Liver (tissue), 9 donors: Measurements from ENCODE around the gene CACNG8. TPM values are rescaled to one million over a fixed set of nuclear protein-coding genes. Genes with fewer than 3 reads are reported as not detected.

Source experiments
- DNase-seq: peaks from one replicate; pipeline ENCODE4 v3.0.0-alpha.2; 2017; ENCODE audit warnings: low spot score
- H3K27ac ChIP-seq, 2 donors: one replicate each; pipeline ENCODE4 v1.7.0; 2013; ENCODE audit warnings: inconsistent platforms in 2 of 2, low read length in 2 of 2, control low read depth in 1 of 2, low read depth in 1 of 2, mild to moderate bottlenecking in 1 of 2
- H3K27me3 ChIP-seq, 4 donors: one replicate each; pipeline versions ENCODE4 v1.6.1 to v1.7.0; 2013; ENCODE audit warnings: low read length in 3 of 4, inconsistent platforms in 1 of 4, mild to moderate bottlenecking in 1 of 4, moderate library complexity in 1 of 4; ENCODE audit not compliant: control insufficient read depth in 4 of 4, insufficient read depth in 4 of 4
- H3K36me3 ChIP-seq, 4 donors: one replicate each; pipeline versions ENCODE4 v1.6.1 to v1.7.0; 2013; ENCODE audit warnings: low read length in 3 of 4, mild to moderate bottlenecking in 3 of 4, low read depth in 1 of 4, moderate library complexity in 1 of 4; ENCODE audit not compliant: control insufficient read depth in 4 of 4, insufficient read depth in 3 of 4
- H3K4me1 ChIP-seq, 4 donors: one replicate each; pipeline versions ENCODE4 v1.6.1 to v1.7.0; 2013; ENCODE audit warnings: low read length in 3 of 4, mild to moderate bottlenecking in 3 of 4, moderate library complexity in 1 of 4; ENCODE audit not compliant: control insufficient read depth in 4 of 4, insufficient read depth in 4 of 4
- H3K4me3 ChIP-seq, 3 donors: one replicate each; pipeline versions ENCODE4 v1.6.1 to v1.7.0; 2013; ENCODE audit warnings: low read length in 3 of 3, control low read depth in 1 of 3, low read depth in 1 of 3, mild to moderate bottlenecking in 1 of 3
- H3K9ac ChIP-seq, 2 donors: one replicate each; pipeline ENCODE4 v1.7.0; 2013; ENCODE audit warnings: low read length in 2 of 2, mild to moderate bottlenecking in 2 of 2, moderate library complexity in 2 of 2, control low read depth in 1 of 2, low read depth in 1 of 2
- H3K9me3 ChIP-seq, 4 donors: one replicate each; pipeline versions ENCODE4 v1.6.1 to v1.7.0; 2013; ENCODE audit warnings: low read length in 3 of 4; ENCODE audit not compliant: control insufficient read depth in 4 of 4
- CTCF ChIP-seq: fragments of 150-350 bp; IDR thresholded peaks from 2 replicates; pipeline ENCODE4 v1.5.1; 2017; ENCODE audit warnings: improper control_type of control experiment, low read depth, low read length; ENCODE audit not compliant: missing input control
- FOXA2 ChIP-seq: IDR thresholded peaks from 2 replicates; pipeline ENCODE4 v1.6.1; 2016; ENCODE audit warnings: antibody characterized with exemption
- GABPA ChIP-seq, 2 donors: IDR thresholded peaks in 1 of 2; conservative IDR thresholded peaks in 1 of 2; 2 replicates each; pipeline ENCODE4 v1.6.1; 2016; ENCODE audit warnings: antibody characterized with exemption in 2 of 2, mild to moderate bottlenecking in 1 of 2, moderate library complexity in 1 of 2
- HNF4A ChIP-seq, 2 donors: conservative IDR thresholded peaks; 2 replicates each; pipeline ENCODE4 v1.6.1; 2016; ENCODE audit warnings: antibody characterized with exemption in 2 of 2, mild to moderate bottlenecking in 2 of 2
- HNF4G ChIP-seq: IDR thresholded peaks from 2 replicates; pipeline ENCODE4 v1.6.1; 2016; ENCODE audit warnings: antibody characterized with exemption
- RAD21 ChIP-seq, 2 donors: IDR thresholded peaks; 2 replicates each; pipeline ENCODE4 v1.6.1; 2016; ENCODE audit warnings: antibody characterized with exemption in 2 of 2, mild to moderate bottlenecking in 2 of 2
- YY1 ChIP-seq: IDR thresholded peaks from 2 replicates; pipeline ENCODE4 v1.6.1; 2016; ENCODE audit warnings: antibody characterized with exemption, mild to moderate bottlenecking
- WGBS: extraction: QIAGEN DNeasy Blood & Tissue Kit; methylation state at CpG from one replicate; pipeline ENCODE4 v1.1.7; 2013; 5-methylcytosine and 5-hydroxymethylcytosine counted together
- polyA plus RNA-seq, 2 donors: library from polyadenylated mRNA; stranded (reverse) in 1 of 2; unstranded in 1 of 2; fragments of 200-250 nt in 1 of 2; fragments of >200 nt in 1 of 2; fragmentation: Nextera tagmentation in 1 of 2; extraction: Ambion mirVana in 1 of 2; gene quantifications; one replicate each; pipeline versions ENCODE4 v1.2.1 to v1.2.3, GENCODE V29; 2013 to 2015
- total RNA-seq, 2 donors: library from RNA; depleted of rRNA; stranded (reverse); fragments of >200 nt; gene quantifications; one replicate each; pipeline ENCODE4 v1.2.3, GENCODE V29; 2014
- TF ChIP-seq, protein P1 (sequence below): IDR thresholded peaks from 2 replicates; pipeline ENCODE4 v1.6.1; 2016; ENCODE audit warnings: antibody characterized with exemption, mild to moderate bottlenecking
- TF ChIP-seq, protein P2 (sequence below): IDR thresholded peaks from 2 replicates; pipeline ENCODE4 v1.6.1; 2016; ENCODE audit warnings: antibody characterized with exemption
- donor health status: healthy.
- donor health status: healthy.
- donor health status: healthy.
- donor health status: healthy.
- donor health status: healthy.

CACNG8 gene
- total and polyA plus RNA-seq, 4 donors: under 0.01 TPM; not detected in 3

DNA sequence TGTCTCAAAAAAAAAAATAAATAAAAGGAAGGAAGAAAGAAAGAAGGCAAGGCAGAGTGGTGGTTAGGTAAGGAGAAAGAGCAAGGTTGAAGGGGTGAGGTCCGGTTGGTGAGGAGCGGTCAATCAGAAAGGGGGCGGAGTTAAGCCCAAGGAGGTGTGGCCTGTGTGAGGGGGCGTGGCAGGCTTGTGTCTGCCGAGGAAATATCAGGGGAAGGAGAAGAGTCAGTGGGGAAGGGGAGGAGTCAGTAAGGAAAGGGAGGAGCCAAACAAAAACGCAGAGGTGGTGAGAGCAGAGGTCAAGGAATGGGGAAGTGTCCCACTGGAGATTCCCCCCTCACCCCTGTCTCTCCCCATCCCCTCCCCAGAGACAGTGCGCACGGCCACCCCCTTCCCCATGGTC is 47.7 kb upstream of the CACNG8 start:
- 57% methylated on average over 8 of the region's 8 CpGs for WGBS
- Histone ChIP-seq H3K4me3 (no peak overlapping the region), H3K27me3 (no peaks in the 10 kb centered on the region), H3K27ac (no peak overlapping the region), H3K36me3 (no peaks in the 10 kb centered on the region), H3K9ac (no peak overlapping the region), H3K4me1 (no peaks in the 10 kb centered on the region), H3K9me3 (no peaks in the 10 kb centered on the region)
- TF ChIP-seq, protein P1, sequence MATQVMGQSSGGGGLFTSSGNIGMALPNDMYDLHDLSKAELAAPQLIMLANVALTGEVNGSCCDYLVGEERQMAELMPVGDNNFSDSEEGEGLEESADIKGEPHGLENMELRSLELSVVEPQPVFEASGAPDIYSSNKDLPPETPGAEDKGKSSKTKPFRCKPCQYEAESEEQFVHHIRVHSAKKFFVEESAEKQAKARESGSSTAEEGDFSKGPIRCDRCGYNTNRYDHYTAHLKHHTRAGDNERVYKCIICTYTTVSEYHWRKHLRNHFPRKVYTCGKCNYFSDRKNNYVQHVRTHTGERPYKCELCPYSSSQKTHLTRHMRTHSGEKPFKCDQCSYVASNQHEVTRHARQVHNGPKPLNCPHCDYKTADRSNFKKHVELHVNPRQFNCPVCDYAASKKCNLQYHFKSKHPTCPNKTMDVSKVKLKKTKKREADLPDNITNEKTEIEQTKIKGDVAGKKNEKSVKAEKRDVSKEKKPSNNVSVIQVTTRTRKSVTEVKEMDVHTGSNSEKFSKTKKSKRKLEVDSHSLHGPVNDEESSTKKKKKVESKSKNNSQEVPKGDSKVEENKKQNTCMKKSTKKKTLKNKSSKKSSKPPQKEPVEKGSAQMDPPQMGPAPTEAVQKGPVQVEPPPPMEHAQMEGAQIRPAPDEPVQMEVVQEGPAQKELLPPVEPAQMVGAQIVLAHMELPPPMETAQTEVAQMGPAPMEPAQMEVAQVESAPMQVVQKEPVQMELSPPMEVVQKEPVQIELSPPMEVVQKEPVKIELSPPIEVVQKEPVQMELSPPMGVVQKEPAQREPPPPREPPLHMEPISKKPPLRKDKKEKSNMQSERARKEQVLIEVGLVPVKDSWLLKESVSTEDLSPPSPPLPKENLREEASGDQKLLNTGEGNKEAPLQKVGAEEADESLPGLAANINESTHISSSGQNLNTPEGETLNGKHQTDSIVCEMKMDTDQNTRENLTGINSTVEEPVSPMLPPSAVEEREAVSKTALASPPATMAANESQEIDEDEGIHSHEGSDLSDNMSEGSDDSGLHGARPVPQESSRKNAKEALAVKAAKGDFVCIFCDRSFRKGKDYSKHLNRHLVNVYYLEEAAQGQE: no peak
- TF ChIP-seq FOXA2: no peak
- TF ChIP-seq HNF4A (conservative IDR thresholded peaks at IDR 0.05): no peak
- no peak for TF ChIP-seq YY1
- TF ChIP-seq CTCF: no peak
- TF ChIP-seq HNF4G: no peak
- no peak for DNase-seq

GRCh38 chr19:53916004-53916403 is 46.7 kb upstream of the CACNG8 start:
- WGBS: 58% methylated on average over 6 of the region's 6 CpGs
- H3K36me3 ChIP-seq: no peaks in the 10 kb centered on the region

DNA sequence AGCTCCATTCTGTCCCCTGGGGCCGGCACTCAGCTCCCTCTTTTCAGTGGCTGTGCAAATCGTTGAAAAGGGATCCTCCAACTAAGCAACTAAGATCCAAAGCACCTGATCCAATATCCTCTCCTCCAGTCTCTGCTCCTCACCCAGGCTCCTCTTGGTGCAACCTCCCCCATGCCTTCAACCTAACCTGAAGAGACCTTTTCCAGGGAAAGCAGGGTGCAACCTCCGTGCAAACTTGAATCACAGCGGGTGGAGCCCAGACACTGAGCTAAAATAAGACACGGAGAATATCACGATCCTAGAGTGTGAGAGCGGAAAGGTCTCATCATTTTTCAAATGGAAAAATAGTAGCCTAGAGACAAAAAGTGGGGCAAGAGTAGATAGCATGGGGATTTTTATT is 45.4 kb upstream of the CACNG8 start:
- no peak overlapping the region for H3K4me3 ChIP-seq
- no peaks in the 10 kb centered on the region for H3K36me3 ChIP-seq
- H3K27ac ChIP-seq: no peak overlapping the region
- H3K9me3 ChIP-seq: no peaks in the 10 kb centered on the region
- no peaks in the 10 kb centered on the region for H3K27me3 ChIP-seq
- 79% methylated on average over 7 of the region's 7 CpGs for WGBS
- H3K9ac ChIP-seq: no peak overlapping the region
- no peaks in the 10 kb centered on the region for H3K4me1 ChIP-seq
- DNase-seq: no peak
- no peak for TF ChIP-seq FOXA2
- TF ChIP-seq, protein P1: no peak
- no peak for TF ChIP-seq RAD21 (IDR thresholded peaks at IDR 0.05)
- no peak for TF ChIP-seq CTCF
- TF ChIP-seq, protein P2, sequence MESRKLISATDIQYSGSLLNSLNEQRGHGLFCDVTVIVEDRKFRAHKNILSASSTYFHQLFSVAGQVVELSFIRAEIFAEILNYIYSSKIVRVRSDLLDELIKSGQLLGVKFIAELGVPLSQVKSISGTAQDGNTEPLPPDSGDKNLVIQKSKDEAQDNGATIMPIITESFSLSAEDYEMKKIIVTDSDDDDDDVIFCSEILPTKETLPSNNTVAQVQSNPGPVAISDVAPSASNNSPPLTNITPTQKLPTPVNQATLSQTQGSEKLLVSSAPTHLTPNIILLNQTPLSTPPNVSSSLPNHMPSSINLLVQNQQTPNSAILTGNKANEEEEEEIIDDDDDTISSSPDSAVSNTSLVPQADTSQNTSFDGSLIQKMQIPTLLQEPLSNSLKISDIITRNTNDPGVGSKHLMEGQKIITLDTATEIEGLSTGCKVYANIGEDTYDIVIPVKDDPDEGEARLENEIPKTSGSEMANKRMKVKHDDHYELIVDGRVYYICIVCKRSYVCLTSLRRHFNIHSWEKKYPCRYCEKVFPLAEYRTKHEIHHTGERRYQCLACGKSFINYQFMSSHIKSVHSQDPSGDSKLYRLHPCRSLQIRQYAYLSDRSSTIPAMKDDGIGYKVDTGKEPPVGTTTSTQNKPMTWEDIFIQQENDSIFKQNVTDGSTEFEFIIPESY: no peak

More at GRCh38 chr19:53916004-53916403, 46.7 kb upstream of the CACNG8 start:
- TF ChIP-seq YY1: no peak
- no peak for TF ChIP-seq GABPA (IDR thresholded peaks at IDR 0.05 in 1 of 2, conservative IDR thresholded peaks at IDR 0.05 in 1 of 2)
- TF ChIP-seq, protein P2: no peak
- H3K9ac ChIP-seq: no peak overlapping the region
- no peak for DNase-seq
- H3K27me3 ChIP-seq: no peaks in the 10 kb centered on the region
- H3K27ac ChIP-seq: no peak overlapping the region
- no peaks in the 10 kb centered on the region for H3K4me1 ChIP-seq
- H3K4me3 ChIP-seq: no peak overlapping the region
- H3K9me3 ChIP-seq: no peaks in the 10 kb centered on the region
